CD4-positive, alpha-beta T cell treated with Interleukin-4 for 4 hours (primary cell): ENCODE data around the gene CADM3.

Source experiments
- DNase-seq: peaks from one replicate; pipeline ENCODE4 v3.0.0-alpha.2; 2020

Gene CADM3

GRCh38 chr1:159171254-159171687, at the start of gene CADM3:
CADM3 (plus strand) TSS chr1:159171615; CDS start chr1:159171766, 151 bp downstream.
- DNase-seq = no peak

GRCh38 chr1:159122005-159122621, 49.3 kb upstream of the CADM3 start:
- no peak for DNase-seq

- DNase-seq = no peak
Measured at GRCh38 chr1:159123587-159123986, 47.8 kb upstream of the CADM3 start.

GRCh38 chr1:159132271-159132881, 39.0 kb upstream of the CADM3 start:
- peak; percentile 55 for DNase-seq

- no peak for DNase-seq
Measured at GRCh38 chr1:159140474-159140873, 30.9 kb upstream of the CADM3 start.

GRCh38 chr1:159141584-159142390, 29.6 kb upstream of the CADM3 start:
- no peak for DNase-seq

GRCh38 chr1:159142391-159142663, 29.1 kb upstream of the CADM3 start:
- no peak for DNase-seq

- no peak for DNase-seq
Measured at GRCh38 chr1:159142726-159143510, 28.5 kb upstream of the CADM3 start.

GRCh38 chr1:159144571-159144970, 26.8 kb upstream of the CADM3 start:
- DNase-seq = no peak

GRCh38 chr1:159146980-159147379, 24.4 kb upstream of the CADM3 start:
- no peak for DNase-seq

- DNase-seq = no peak
Measured at GRCh38 chr1:159152031-159152430, 19.4 kb upstream of the CADM3 start.

- DNase-seq = peak; percentile 63
Measured at GRCh38 chr1:159161001-159161718, 10.3 kb upstream of the CADM3 start.

- no peak for DNase-seq
Measured at GRCh38 chr1:159161719-159162026, 9.7 kb upstream of the CADM3 start.

- DNase-seq = no peak
Measured at GRCh38 chr1:159162516-159163265, 8.7 kb upstream of the CADM3 start.

- no peak for DNase-seq
Measured at GRCh38 chr1:159163614-159164228, 7.7 kb upstream of the CADM3 start.

GRCh38 chr1:159168043-159168442, 3.4 kb upstream of the CADM3 start:
- DNase-seq = no peak

- DNase-seq = no peak
Measured at GRCh38 chr1:159170639-159171038, 776 bp upstream of the CADM3 start.

- DNase-seq = no peak
Measured at GRCh38 chr1:159171688-159172501, 480 bp downstream of the CADM3 start.

- DNase-seq = no peak
Measured at GRCh38 chr1:159172614-159173291, 1.3 kb downstream of the CADM3 start.

- no peak for DNase-seq
Measured at GRCh38 chr1:159173320-159173719, 1.9 kb downstream of the CADM3 start.
